ENCODE results near the gene EAPP.
"Not testable (repeated sequence)": the region's sequence is repeated elsewhere in the genome, so short reads cannot be mapped to it uniquely, and the experiment has no call there.

EAPP gene

DNA sequence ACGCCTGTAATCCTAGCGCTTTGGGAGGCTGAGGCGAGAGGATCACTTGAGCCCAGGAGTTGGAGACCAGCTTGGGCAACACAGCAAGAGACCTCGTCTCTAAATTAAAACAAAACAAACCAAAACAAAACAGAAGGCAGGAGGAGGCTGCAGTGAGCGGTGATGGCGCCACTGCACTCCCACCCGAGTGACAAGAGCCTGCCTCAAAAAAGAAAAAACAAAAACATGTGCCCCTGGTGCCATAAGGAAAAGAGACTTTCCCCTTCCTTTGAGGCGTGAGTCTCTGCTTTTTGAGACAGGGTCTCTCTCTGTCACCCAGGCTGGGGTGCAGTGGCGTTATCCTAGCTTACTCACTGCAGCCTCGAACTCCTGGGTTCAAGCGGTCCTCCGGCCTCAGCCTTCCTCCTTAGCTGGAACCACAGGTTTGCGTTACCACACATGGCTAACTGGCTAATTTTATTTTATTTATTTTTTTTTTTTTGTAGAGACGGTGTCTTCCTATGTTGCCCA lies 9.0 kb upstream of the EAPP start:
- no peak for ATAC-seq
- no peaks in the 10 kb centered on the region for H3K27me3 Mint-ChIP-seq
- H3K4me3 Mint-ChIP-seq, result no peak overlapping the region
- H3K4me1 Mint-ChIP-seq, result peaks cover 11% of the 10 kb centered on the region
- no peaks in the 10 kb centered on the region for H3K9me3 Mint-ChIP-seq
- H3K27ac Mint-ChIP-seq, result peak overlapping the region; percentile 68
- no peaks in the 10 kb centered on the region for H3K36me3 Mint-ChIP-seq

GRCh38 chr14:34547136-34547520 lies 7.6 kb upstream of the EAPP start:
- H3K36me3 Mint-ChIP-seq, H3K4me3 Mint-ChIP-seq, H3K27me3 Mint-ChIP-seq, H3K9me3 Mint-ChIP-seq: not testable (repeated sequence)
- Mint-ChIP-seq H3K4me1 (peaks cover 11% of the 10 kb centered on the region), H3K27ac (peak overlapping the region; percentile 68)
- ATAC-seq, result peak; percentile 81

DNA sequence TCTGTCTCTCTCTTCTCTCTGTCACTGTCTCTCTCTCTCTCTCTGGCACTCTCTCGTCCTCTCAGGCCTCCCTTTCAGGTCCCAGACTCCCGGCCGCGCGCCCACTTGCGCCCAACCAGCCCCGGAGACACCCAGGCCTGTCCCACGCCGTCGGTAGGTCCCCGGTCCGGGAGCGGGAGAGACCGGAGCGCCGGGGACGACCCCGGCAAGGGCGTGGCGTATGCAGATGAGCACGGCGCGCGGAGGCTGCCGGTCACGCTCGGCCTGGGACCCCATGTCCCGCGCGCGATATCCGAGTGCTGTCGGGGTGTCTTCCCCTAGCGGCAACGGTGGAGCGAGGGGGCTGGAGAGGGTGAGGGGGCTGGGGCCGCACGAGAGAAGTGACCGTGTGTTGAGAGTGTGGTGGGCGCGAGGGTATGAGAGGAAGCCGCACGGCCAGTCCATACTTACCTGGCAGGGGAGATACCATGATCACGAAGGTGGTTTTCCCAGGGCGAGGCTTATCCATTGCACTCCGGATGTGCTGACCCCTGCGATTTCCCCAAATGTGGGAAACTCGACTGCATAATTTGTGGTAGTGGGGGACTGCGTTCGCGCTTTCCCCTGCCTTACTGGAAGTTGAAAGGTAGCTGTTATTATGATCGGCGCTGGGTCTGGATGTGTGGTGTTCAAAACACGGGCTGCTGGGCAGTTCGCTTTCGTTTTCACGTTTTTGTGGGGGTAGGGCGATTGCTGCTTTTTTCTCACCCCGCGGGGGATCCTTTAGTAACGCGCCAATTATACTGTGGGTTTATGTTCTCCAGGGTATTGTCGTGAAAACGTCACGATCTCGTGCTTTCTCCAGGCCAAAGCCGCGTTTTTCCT lies 7.0 kb upstream of the EAPP start:
- H3K27ac Mint-ChIP-seq, H3K9me3 Mint-ChIP-seq, H3K36me3 Mint-ChIP-seq, H3K4me3 Mint-ChIP-seq, H3K27me3 Mint-ChIP-seq: not testable (repeated sequence)
- H3K4me1 Mint-ChIP-seq, result peaks cover 11% of the 10 kb centered on the region
- ATAC-seq, result peak; percentile 87

DNA sequence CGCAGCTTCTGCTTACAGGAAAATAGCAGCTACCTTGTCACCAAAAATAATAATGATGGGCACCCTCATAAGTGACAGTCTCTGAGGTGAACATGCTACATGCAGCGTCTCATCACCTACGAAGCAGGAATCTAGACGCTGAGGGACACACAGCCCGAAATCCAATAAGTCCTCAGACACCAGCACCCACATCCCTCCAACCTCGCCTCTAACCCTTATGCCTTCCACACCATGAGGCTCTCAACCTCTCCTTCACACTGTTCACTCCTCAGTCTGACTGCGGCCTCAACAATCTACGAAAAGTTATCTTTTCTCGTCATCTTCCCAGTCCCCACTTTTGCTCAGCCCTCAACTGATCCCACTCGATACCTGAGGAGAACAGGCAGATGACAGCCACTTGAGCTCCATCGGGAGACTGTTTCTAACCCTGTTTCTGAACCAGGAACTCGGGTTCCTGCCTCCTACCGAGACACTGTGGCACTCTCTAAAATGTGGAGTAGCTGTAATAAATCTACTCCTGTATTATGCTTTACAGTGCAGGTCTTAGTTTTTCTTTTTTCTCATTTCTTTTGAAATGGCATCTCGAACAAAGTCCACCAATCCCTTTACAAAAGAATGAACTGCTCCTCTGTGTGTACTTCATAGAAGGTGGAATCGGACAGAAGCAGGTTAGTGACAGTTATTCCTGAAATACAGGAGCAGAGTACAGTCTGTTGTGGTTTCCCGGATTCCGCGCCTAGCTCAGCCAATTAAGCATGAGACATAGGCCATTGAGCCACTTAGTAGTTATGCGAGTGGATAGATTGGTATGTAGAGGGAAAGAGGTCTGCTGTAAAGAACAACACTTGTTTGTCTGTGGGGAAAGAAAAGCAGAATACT lies 919 bp upstream of the EAPP start:
- not testable (repeated sequence) for H3K27me3 Mint-ChIP-seq, H3K36me3 Mint-ChIP-seq, H3K9me3 Mint-ChIP-seq, ATAC-seq
- H3K27ac Mint-ChIP-seq, result peak overlapping the region; percentile 99
- H3K4me1 Mint-ChIP-seq, result peaks cover 16% of the 10 kb centered on the region
- peak overlapping the region; percentile 99 for H3K4me3 Mint-ChIP-seq

DNA sequence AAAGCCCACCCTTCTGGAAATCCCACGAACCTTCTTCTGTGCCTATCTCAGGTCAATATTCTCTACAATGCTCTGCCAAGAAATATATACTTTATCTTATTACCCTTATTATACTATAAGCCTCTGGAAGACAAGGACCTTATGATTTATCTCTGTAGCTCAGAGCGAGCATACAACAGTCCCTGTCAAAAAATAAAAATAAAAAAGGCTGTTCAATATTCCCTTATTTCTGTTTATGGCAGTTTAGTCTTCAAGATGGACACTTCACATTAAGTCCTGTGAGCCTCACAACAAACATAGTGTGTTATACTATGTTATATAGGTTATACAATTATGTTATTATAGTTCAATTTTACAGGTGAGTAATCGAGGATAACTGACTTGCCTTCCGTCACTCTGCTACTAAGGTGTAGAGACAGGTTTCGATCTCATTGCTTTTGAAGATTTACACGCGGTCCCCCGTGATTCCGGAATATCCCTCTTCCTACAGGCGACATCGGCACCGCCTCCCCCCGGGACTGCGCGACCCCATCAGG lies 562 bp downstream of the EAPP start:
- Mint-ChIP-seq H3K9me3 (peaks cover 2% of the 10 kb centered on the region), H3K36me3 (no peaks in the 10 kb centered on the region), H3K27ac (peak overlapping the region; percentile 99), H3K4me1 (peaks cover 16% of the 10 kb centered on the region), H3K27me3 (no peaks in the 10 kb centered on the region), H3K4me3 (peak overlapping the region; percentile 99)
- ATAC-seq, result no peak

DNA sequence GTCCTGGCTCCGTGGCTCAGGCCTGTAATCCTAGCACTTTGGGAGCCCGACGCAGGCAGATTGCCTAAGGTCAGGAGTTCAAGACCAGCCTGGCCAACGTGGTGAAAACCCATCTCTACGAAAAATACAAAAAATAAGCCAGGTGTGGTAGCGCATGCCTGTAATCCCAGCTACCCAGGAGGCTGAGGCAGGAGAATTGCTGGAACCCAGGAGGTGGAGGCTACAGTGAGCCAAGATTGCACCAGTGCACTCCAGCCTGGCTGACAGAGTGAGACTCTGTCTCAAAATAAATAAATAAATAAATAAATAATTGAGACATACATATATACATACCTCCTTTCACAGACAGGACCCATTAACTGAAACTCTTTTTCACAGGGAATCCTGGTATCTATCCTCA lies 1.4 kb downstream of the EAPP start:
- H3K27ac Mint-ChIP-seq, H3K4me3 Mint-ChIP-seq, H3K27me3 Mint-ChIP-seq, H3K36me3 Mint-ChIP-seq, ATAC-seq, H3K9me3 Mint-ChIP-seq: not testable (repeated sequence)
- H3K4me1 Mint-ChIP-seq, result peaks cover 16% of the 10 kb centered on the region

- no peak overlapping the region for H3K4me3 Mint-ChIP-seq
- peaks cover 16% of the 10 kb centered on the region for H3K4me1 Mint-ChIP-seq
- ATAC-seq, result no peak
- peaks cover 2% of the 10 kb centered on the region for H3K9me3 Mint-ChIP-seq
- H3K27me3 Mint-ChIP-seq, result no peaks in the 10 kb centered on the region
- H3K27ac Mint-ChIP-seq, result no peak overlapping the region
- H3K36me3 Mint-ChIP-seq, result peaks cover 9% of the 10 kb centered on the region
Measured at GRCh38 chr14:34537677-34538009, 1.9 kb downstream of the EAPP start.

- peaks cover 2% of the 10 kb centered on the region for H3K9me3 Mint-ChIP-seq
- ATAC-seq, result no peak
- H3K4me1 Mint-ChIP-seq, result peaks cover 16% of the 10 kb centered on the region
- no peaks in the 10 kb centered on the region for H3K27me3 Mint-ChIP-seq
- H3K27ac Mint-ChIP-seq, result no peak overlapping the region
- H3K4me3 Mint-ChIP-seq, result no peak overlapping the region
- peaks cover 13% of the 10 kb centered on the region for H3K36me3 Mint-ChIP-seq
Measured at GRCh38 chr14:34536951-34537676, 2.4 kb downstream of the EAPP start.

DNA sequence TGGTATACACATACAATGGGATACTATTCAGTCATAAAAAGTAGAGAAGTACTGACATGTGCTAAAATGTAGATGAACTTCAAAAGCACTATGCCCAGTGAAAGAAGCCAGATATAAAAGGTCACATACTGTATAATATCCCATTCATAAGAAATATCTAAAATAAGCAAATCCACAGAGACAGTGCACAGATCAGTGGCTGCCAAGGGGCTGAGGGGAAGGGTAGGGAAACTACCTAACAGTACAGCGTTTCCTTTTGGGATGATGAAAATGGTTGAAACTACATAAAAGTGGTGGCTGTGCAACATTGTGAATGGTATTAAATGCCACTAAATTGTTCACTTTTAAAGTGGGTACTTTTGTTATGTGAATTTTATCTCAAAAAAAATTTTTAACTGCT lies 11.9 kb downstream of the EAPP start:
- no peaks in the 10 kb centered on the region for H3K27me3 Mint-ChIP-seq
- no peak overlapping the region for H3K4me3 Mint-ChIP-seq
- no peaks in the 10 kb centered on the region for H3K9me3 Mint-ChIP-seq
- ATAC-seq, result no peak
- no peak overlapping the region for H3K27ac Mint-ChIP-seq
- peaks cover 44% of the 10 kb centered on the region for H3K36me3 Mint-ChIP-seq
- no peaks in the 10 kb centered on the region for H3K4me1 Mint-ChIP-seq

DNA sequence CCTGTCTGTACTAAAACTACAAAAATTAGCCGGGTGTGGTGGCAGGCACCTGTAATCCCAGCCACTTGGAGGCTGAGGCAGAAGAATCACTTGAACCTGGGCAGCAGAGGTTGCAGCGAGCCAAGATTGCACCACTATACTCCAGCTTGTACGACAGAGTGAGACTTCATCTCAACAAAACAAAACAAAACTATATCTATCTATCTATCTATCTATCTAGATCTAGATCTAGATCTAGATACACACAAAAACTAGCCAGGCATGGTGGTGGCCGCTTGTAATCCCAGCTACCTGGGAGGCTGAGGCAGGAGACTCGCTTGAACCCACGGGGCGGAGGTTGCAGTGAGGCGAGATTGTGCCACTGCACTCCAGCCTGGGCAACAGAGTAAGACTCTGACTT lies 15.3 kb downstream of the EAPP start:
- not testable (repeated sequence) for H3K4me3 Mint-ChIP-seq, H3K4me1 Mint-ChIP-seq, ATAC-seq, H3K9me3 Mint-ChIP-seq, H3K27ac Mint-ChIP-seq, H3K27me3 Mint-ChIP-seq
- peaks cover 67% of the 10 kb centered on the region for H3K36me3 Mint-ChIP-seq

- Mint-ChIP-seq H3K9me3 (no peaks in the 10 kb centered on the region), H3K27me3 (no peaks in the 10 kb centered on the region), H3K4me1 (no peaks in the 10 kb centered on the region), H3K4me3 (no peak overlapping the region), H3K27ac (no peak overlapping the region), H3K36me3 (peaks cover 76% of the 10 kb centered on the region)
- ATAC-seq, result no peak
Measured at GRCh38 chr14:34522496-34522895, 17.0 kb downstream of the EAPP start.

- H3K4me1 Mint-ChIP-seq, ATAC-seq, H3K27me3 Mint-ChIP-seq, H3K4me3 Mint-ChIP-seq, H3K9me3 Mint-ChIP-seq, H3K27ac Mint-ChIP-seq: not testable (repeated sequence)
- H3K36me3 Mint-ChIP-seq, result peaks cover 85% of the 10 kb centered on the region
Measured at GRCh38 chr14:34521071-34521470, 18.4 kb downstream of the EAPP start.

- H3K27ac Mint-ChIP-seq, H3K4me1 Mint-ChIP-seq, ATAC-seq, H3K4me3 Mint-ChIP-seq, H3K9me3 Mint-ChIP-seq, H3K27me3 Mint-ChIP-seq: not testable (repeated sequence)
- peaks cover 90% of the 10 kb centered on the region for H3K36me3 Mint-ChIP-seq
Measured at GRCh38 chr14:34520304-34520970, 19.1 kb downstream of the EAPP start.

DNA sequence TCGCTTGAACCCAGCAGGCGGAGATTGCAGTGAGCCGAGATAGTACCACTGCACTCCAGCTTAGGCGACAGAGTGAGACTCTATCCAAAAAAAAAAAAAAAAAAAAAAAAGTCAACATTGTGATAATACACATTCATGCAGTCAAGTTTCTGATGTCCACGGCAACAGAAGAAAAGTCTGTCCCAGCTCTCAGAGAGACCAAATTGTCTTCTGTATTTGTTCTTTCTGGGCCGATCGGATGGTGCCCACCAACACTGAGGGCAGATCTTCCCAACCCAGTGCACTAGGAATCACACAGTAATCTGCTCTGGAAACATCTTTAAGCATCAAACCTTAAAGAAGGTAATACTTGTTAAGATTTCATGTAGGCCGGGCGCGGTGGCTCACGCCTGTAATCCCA lies 31.6 kb downstream of the EAPP start:
- Mint-ChIP-seq H3K27me3 (no peaks in the 10 kb centered on the region), H3K4me3 (no peak overlapping the region), H3K9me3 (no peaks in the 10 kb centered on the region), H3K36me3 (no peaks in the 10 kb centered on the region), H3K4me1 (no peaks in the 10 kb centered on the region), H3K27ac (no peak overlapping the region)
- ATAC-seq, result no peak

DNA sequence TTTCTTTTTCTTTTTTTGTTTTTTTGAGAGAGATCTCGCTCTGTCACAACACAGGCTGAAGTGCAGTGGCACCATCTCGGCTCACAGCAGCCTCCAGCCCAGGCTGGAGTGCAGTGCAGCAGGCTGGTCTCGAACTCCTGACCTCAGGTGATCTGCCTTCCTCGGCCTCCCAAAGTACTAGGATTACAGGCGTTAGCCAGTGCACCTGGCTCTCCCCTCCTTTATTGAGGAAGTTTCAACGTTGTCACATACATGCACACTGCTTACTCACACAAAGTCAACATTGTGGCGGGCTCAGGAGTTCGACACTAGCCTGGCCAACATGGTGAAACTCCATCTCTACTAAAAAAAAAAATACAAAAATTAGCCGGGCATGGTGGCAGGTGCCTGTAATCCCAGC lies 32.0 kb downstream of the EAPP start:
- Mint-ChIP-seq H3K27me3 (no peaks in the 10 kb centered on the region), H3K4me3 (no peak overlapping the region), H3K27ac (no peak overlapping the region), H3K9me3 (no peaks in the 10 kb centered on the region), H3K36me3 (no peaks in the 10 kb centered on the region), H3K4me1 (no peaks in the 10 kb centered on the region)
- no peak for ATAC-seq
